ENCODE measurements around the gene MAST1.

- TF ChIP-seq CTCF (IDR thresholded peaks at IDR 0.05) (peak; percentile 96), EZH2 (IDR thresholded peaks at IDR 0.05; ENCODE audit: borderline replicate concordance, insufficient read depth, low read depth, low read length, poor library complexity, severe bottlenecking) (no peak)
These were observed 41.9 kb upstream of the MAST1 start for GRCh38 chr19:12796146-12797071.
